Lung microvascular endothelial cell (primary cell): Measurements from ENCODE around the gene CDC42EP4. TPM values are rescaled to one million over a fixed set of nuclear protein-coding genes. Genes with fewer than 3 reads are reported as not detected.
"Not testable (repeated sequence)": the region's sequence is repeated elsewhere in the genome, so short reads cannot be mapped to it uniquely, and the experiment has no call there.

Experiments used
- DNase-seq, 2 donors: peaks; one replicate each; pipeline versions ENCODE4 v3.0.0 to v3.0.0-alpha.2; 2010; ENCODE audit warnings: low read depth in 2 of 2
- total RNA-seq: library from RNA; depleted of rRNA; stranded (reverse); fragments of >200 nt; gene quantifications from 2 replicates; pipeline ENCODE4 v1.2.1, GENCODE V29; 2014

The CDC42EP4 gene
- total RNA-seq, 1 donor from 2014 or later: 3.8 TPM

DNA sequence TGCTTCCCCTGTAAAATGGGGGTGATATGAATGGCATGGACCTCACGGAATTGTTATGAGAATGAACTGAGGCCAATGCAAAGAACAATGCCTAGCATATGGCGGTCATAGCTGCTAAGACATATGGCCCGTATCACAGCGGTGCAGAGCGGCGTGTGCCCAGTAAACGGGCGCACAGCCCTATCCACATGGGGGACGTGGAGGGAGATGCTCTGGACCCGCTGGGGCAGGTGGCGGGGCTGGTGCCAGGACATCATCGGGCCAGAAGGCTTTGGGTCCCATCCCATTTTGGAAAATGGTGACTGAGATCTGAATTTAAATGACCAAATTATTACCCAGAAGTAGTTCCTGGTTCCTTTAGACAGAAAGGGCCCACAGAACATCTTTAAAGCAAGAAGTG is 31.6 kb downstream of the CDC42EP4 start:
- no peak for DNase-seq

GRCh38 chr17:73279704-73280103 is 32.1 kb downstream of the CDC42EP4 start:
- DNase-seq: no peak

GRCh38 chr17:73278465-73279453 is 33.0 kb downstream of the CDC42EP4 start:
- DNase-seq: peak in 1 of 2 donors; percentile 9

DNA sequence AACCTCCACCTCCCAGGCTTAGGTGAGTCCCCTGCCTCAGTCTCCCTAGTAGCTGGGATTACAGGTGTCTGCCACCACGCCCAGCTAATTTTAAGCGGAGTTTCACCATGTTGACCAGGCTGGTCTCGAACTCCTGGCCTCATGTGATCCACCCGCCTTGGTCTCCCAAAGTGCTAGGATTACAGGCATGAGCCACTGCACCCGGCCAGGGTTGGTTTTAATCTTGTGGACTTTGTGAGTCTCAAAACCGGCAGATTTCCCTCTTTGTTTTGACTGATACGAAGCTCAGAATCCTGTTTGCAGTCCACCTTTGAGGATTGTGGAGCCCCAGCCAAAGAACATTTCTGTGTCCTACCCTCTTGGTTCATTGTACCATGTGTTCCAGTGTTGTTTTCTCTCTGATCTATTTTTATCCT is 33.7 kb downstream of the CDC42EP4 start:
- DNase-seq: peak in 1 of 2 donors; percentile 61

DNA sequence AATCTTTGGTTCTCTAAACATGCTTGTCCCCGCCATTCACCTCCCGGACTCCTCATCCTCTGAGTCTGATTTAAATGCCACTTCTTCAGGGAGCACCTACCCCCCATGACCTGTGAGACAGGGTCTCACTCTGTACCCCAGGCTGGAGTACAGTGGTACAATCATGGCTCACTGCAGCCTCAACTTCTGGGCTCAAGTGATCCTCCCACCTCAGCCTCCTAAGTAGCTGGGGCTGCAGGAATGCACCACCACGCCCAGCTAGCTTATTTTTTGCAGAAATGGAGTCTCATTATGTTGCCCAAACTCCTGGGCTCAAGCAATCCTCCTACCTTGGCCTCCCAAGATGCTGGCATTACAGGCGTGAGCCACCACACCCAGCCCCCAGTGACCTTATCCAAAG is 37.3 kb downstream of the CDC42EP4 start:
- DNase-seq: no peak

GRCh38 chr17:73272906-73273218 is 38.9 kb downstream of the CDC42EP4 start:
- no peak for DNase-seq

DNA sequence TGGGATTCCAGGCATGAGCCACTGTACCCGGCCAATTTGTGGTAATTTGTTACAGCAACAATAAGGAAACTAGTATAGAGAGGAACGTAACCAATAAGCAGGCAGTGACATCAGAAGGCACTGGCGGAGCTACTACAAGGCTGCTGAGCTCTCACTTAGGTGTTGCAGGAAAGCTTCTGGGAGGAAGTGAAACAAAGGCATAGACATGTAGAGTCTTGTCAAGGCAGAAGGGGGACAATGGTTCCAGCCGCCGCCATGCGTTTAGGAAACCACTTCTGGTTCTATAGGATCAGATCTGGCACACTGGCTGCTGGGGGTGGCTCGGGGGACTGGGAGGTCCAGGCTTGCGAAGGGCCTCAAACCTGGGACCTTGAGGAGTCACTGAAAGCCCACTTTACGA is 40.7 kb downstream of the CDC42EP4 start:
- DNase-seq: no peak

- no peak for DNase-seq
Measured at GRCh38 chr17:73269791-73270190, 42.0 kb downstream of the CDC42EP4 start.

- DNase-seq: no peak
Measured at GRCh38 chr17:73269329-73269615, 42.5 kb downstream of the CDC42EP4 start.

DNA sequence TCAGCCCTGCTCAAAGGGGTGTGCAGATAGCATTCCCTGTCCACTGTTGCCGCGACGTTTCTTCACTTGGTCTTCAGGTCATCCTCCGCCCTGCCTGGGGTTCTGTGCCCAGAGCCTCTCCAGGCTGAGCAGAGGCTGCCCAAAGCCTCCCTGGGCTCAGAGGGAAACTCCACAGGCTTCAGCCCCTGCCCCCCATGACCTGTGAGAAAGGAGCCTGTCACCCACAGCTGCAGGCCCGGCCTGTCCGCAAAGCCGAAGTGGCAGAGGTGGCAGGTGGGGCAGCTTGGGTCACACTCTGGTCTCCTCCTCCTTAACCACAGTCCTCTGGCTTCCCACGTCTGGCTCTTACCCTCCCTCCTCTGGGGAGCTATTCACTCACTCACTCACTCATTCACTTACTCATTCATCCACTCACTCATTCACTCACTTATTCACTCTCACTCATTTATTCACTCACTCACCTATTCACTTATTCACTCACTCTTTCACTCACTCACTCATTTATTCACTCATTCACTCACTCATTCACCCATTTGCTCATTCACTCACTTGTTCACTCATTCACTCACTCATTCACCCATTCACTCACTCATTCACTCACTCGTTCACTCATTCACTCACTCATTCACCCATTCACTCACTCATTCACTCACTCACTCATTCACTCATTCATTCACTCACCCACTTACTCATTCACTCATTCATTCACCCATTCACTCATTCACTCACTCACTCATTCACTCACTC is 43.0 kb downstream of the CDC42EP4 start:
- DNase-seq: no peak

DNA sequence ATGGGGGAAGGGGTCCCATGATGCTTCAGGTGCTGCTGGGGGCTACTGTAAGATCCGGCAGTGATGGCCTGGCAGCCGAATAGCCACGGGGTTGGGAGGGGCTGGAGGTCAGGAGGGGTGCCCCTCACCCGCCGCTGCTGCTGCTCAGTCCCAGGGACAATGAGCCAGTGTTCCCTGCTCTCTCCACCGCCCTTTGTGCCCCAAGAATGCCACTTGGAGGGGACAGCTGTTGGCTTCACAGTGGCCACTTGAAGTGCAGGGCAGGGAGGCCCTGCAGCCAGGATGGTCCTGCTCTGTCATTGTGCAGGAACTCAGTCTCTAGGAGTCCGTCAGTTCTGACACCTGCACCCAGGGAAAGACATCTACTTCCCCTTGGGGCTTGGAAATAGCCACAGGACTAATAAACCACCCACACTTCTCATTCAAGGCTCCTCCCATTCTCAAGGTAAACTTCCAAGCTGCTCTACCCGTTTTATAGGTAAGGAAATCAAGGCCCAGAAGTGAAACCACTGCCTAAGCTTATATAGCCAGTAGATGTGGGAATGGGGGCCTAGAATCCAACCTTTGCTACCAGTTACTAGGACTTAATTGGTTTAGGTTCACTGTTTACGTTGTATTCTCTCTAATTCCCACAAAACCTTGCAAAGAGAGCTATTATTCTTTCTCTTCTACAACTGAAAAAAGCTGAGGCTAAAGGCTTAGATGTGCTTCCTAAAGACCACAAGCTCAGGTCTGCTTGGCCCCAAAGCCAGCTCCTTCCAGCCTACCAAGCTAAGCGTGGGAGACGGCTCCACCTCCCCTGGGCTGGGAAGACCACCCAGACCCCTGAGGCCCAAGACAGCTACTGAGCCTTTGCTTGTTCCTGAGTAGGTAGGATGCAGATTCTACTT is 43.9 kb downstream of the CDC42EP4 start:
- DNase-seq: no peak

DNA sequence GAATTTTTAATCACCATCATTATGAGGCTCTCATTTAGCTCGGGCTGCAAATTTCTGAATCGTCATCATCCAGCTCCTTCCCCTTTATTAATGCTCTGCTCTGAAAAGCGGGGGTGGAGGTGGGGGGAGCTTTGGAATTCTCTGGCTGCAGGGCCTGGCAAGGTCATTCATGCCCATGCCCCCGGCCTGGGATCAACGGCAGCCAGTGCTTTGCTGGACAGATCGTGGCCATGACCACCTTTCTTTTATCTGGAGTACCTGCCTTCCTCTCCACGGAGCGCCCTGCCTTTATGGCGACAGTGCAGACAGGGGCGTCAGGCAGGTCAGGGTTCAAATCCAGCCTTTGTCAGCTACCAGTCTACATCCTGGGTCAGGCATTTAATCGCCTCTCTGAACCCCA is 45.0 kb downstream of the CDC42EP4 start:
- DNase-seq: no peak

DNA sequence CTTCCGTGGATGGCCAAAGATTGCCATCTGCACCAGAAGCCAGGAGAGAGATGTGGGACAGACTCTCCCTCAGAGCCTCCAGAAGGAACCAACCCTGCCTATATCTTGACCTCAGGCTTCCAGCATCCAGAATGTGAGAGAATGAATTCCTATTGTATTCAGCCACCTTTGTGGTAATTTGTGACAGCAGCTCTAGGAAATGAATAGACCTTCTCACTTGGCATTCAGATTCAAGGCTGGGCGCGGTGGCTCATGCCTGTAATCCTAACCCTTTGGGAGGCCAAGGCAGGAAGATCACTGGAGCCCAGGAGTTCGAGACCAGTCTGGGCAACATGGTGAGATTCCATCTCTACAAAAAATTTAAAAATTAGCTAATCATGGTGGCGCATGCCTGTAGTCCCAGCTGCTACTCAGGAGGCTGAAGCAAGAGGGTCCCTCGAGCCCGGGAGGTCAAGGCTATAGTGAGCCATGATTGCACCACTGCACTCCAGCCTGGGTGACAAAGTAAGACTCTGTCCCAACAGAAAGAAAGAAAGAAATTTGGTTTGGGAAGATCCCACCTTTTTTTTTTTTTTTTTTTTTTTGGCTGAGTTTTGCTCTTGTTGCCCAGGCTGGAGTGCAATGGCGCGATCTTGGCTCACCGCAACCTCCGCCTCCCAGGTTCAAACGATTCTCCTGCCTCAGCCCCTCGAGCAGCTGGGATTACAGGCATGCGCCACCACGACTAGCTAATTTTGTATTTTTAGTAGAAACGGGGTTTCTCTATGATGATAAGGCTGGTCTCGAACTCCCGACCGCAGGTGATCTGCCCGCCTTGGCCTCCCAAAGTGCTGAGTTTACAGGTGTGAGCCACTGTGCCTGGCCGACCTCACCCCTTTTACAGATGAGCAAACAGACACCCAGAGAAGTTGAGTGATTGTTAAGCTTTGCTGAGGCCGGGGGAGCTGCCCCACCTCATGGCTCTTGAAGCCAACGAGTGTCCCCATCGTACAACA is 45.9 kb downstream of the CDC42EP4 start:
- DNase-seq: no peak

GRCh38 chr17:73264448-73264847 is 47.4 kb downstream of the CDC42EP4 start:
- not testable (repeated sequence) for DNase-seq

DNA sequence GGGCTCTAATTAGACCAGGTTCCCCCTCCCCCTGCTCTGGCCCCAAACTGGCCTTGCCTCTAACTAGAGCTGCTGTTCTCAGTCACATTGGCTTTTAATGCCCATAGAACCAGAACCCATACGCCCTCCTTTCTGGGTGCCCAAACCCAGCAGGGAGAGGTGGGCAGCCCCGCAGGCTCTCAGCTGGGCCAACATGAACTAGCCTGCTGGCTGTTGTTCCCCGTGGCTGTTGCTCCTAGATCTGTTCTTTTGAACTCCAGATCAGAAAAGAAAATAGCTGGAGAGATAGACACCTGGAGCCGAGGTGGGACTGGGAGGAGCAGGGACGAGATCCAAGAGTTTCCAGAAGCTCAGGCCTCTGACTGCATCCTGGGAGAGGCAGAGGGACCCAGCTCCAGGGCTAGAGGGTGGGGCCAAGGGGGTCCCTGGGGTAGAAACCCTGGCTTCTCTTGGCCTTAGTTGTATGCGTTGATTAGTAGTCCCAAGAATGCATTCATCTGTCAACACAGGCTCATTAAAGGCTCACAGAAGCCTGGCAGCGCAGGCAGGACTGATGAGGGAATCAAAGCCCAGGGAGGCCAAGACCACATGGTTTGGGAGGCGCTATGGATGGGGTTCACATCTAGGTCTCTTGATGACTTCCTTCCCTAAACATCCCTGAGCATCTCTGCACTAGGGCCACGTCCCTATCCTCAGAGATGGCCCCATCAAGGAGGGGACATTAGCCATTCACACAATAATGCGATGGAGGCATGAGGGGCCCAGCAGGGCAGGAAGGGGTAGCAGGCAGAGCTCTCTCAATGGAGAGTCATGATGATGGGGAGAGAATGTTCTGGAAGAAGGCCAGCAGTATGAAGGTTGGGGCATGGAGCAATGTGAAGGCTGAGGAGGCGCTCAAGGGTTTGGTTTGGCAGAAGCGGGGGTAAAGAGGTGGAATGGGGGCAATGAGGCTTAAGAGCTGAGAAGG is 48.8 kb downstream of the CDC42EP4 start:
- DNase-seq: no peak

- no peak for DNase-seq
Measured at GRCh38 chr17:73261952-73262675, 49.7 kb downstream of the CDC42EP4 start.

- DNase-seq: no peak
Measured at GRCh38 chr17:73261617-73261951, 50.2 kb downstream of the CDC42EP4 start, which contains the start of gene CPSF4L. TSS of gene CPSF4L (minus strand) at chr17:73261880. CDS start at chr17:73261818, 62 bp downstream.

DNA sequence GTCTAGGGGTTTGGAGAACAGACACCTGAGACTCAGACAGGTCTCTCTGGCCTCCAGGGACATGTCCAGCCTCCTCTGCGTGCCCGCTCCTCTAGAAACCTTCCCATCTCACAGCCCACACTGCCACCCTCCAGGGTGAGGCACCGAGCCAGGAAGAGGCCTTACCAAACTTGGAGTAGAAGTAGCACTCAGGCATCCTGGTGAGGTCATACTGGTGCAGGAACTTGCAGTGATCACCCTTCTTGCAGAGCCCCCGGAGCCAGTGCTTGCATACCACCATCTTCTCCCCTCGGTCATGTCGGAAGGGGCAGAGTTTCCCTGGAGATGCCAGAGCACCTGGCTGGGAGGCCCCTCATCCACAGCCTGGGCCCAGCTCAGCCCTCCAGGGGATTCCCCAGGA is 54.3 kb downstream of the CDC42EP4 start:
- DNase-seq: no peak

- DNase-seq: no peak
Measured at GRCh38 chr17:73256220-73256619, 55.6 kb downstream of the CDC42EP4 start.
